Endothelial cell of umbilical vein (primary cell): ENCODE data around the gene RPS6KL1. TPM values are rescaled to one million over a fixed set of nuclear protein-coding genes. Genes with fewer than 3 reads are reported as not detected.

ENCODE experiments used
- BruUV-seq: library from RNA; stranded (reverse); fragments of 400-500 nt; replicated peaks from 2 replicates; lab custom pipeline; 2021; lab: Mats Ljungman, UMichigan
- CTCF ChIA-PET: fragments of 300-600, 350-600 bp; sonication (Branson Sonifier 250); formaldehyde crosslinking; loops from one replicate; lab custom pipeline; 2021; ENCODE audit warnings: antibody characterized with exemption, inconsistent platforms; lab: Charles Lee
- POLR2A ChIA-PET: fragments of 300-600, 350-600 bp; sonication (Branson Sonifier 250); formaldehyde crosslinking; loops from one replicate; lab custom pipeline; 2021; ENCODE audit warnings: antibody characterized with exemption, inconsistent platforms; lab: Charles Lee
- DNase-seq: peaks from one replicate; pipeline ENCODE4 v3.0.0-alpha.2; 2011; ENCODE audit warnings: low read depth, low spot score
- FAIRE-seq: peaks from 2 replicates; lab custom pipeline; 2011; peaks lifted over from hg19 to GRCh38; lab: Jason Lieb, UNC
- H2AFZ ChIP-seq: 2 replicates; pipeline ENCODE4 v1.6.0; 2012; ENCODE audit warnings: low read depth, low read length, control low read depth, inconsistent platforms
- H3K27ac ChIP-seq: 2 replicates; pipeline ENCODE4 v1.5.1; 2011; ENCODE audit warnings: low read depth, mild to moderate bottlenecking, control low read depth, low read length, moderate library complexity; ENCODE audit not compliant: insufficient read depth
- H3K27me3 ChIP-seq, 2 experiments: 2 replicates each; pipeline versions ENCODE4 v1.6.0 to v1.6.1; 2011; ENCODE audit warnings: low read length in 2 of 2, mixed read lengths in 1 of 2; ENCODE audit not compliant: control insufficient read depth in 2 of 2, insufficient read depth in 2 of 2
- H3K36me3 ChIP-seq, 2 experiments: 2 replicates in 1 of 2; 3 replicates in 1 of 2; pipeline ENCODE4 v1.5.1; 2011; ENCODE audit warnings: low read length in 2 of 2, mild to moderate bottlenecking in 1 of 2, moderate library complexity in 1 of 2; ENCODE audit not compliant: control insufficient read depth in 2 of 2, insufficient read depth in 2 of 2; ENCODE audit errors: extremely low read depth in 1 of 2
- H3K4me1 ChIP-seq: 3 replicates; pipeline ENCODE4 v1.5.1; 2011; ENCODE audit warnings: mild to moderate bottlenecking, low read length; ENCODE audit not compliant: control insufficient read depth, insufficient read depth; ENCODE audit errors: extremely low read depth
- H3K4me2 ChIP-seq: 2 replicates; pipeline ENCODE4 v1.6.1; 2011; ENCODE audit warnings: low read length, control low read depth, mixed read lengths; ENCODE audit not compliant: insufficient read depth
- H3K4me3 ChIP-seq, 3 experiments: fragments of 200-600 bp in 1 of 3; sonication (generic), shearing (Covaris generic) in 1 of 3; replicated peaks in 1 of 3; 2 replicates each; pipeline ENCODE4 v1.5.1; 2011 to 2016; ENCODE audit warnings: control low read depth in 3 of 3, low read length in 3 of 3, mild to moderate bottlenecking in 2 of 3, inconsistent platforms in 1 of 3, low read depth in 1 of 3, moderate library complexity in 1 of 3; ENCODE audit not compliant: insufficient read depth in 1 of 3
- H3K79me2 ChIP-seq: 2 replicates; pipeline ENCODE4 v1.6.0; 2012; ENCODE audit warnings: low read length, inconsistent platforms; ENCODE audit not compliant: control insufficient read depth, insufficient read depth
- H3K9ac ChIP-seq: replicated peaks from 2 replicates; pipeline ENCODE3; 2011; ENCODE audit warnings: low read length, control low read depth; ENCODE audit not compliant: insufficient read depth; ENCODE audit errors: extremely low read depth
- H3K9me1 ChIP-seq: replicated peaks from 3 replicates; pipeline ENCODE4 v1.6.0; 2011; ENCODE audit warnings: mild to moderate bottlenecking, low read length; ENCODE audit not compliant: control insufficient read depth, insufficient read depth; ENCODE audit errors: extremely low read depth
- H3K9me3 ChIP-seq: replicated peaks from 2 replicates; pipeline ENCODE4 v1.5.1; 2012; ENCODE audit warnings: low read length, inconsistent platforms; ENCODE audit not compliant: control insufficient read depth, insufficient read depth
- H4K20me1 ChIP-seq: replicated peaks from 2 replicates; pipeline ENCODE3; 2011; ENCODE audit warnings: mild to moderate bottlenecking, low read length; ENCODE audit not compliant: control insufficient read depth, insufficient read depth; ENCODE audit errors: extremely low read depth
- CTCF ChIP-seq, 2 donors: IDR thresholded peaks; 1 replicate in 1 of 2; 2 replicates in 1 of 2; pipeline ENCODE4 v1.5.1; 2011; ENCODE audit warnings: low read length in 2 of 2, mild to moderate bottlenecking in 2 of 2, moderate library complexity in 2 of 2, control low read depth in 1 of 2, inconsistent platforms in 1 of 2, low read depth in 1 of 2; ENCODE audit not compliant: insufficient read depth in 1 of 2; ENCODE audit errors: extremely low read depth in 1 of 2
- EZH2 ChIP-seq: IDR thresholded peaks from 2 replicates; pipeline ENCODE4 v1.6.1; 2012; ENCODE audit warnings: borderline replicate concordance, low read depth, mild to moderate bottlenecking, moderate library complexity, low read length, inconsistent platforms; ENCODE audit not compliant: severe bottlenecking
- FOS ChIP-seq: IDR thresholded peaks from 2 replicates; pipeline ENCODE4 v1.6.1; 2011; ENCODE audit warnings: mild to moderate bottlenecking, low read length, moderate library complexity, borderline replicate concordance; ENCODE audit not compliant: insufficient read depth
- GATA2 ChIP-seq: IDR thresholded peaks from 2 replicates; pipeline ENCODE4 v1.7.0; 2011; ENCODE audit warnings: low read depth, mild to moderate bottlenecking, moderate library complexity, mixed read lengths, low read length; ENCODE audit not compliant: insufficient read length, insufficient read depth
- JUN ChIP-seq: IDR thresholded peaks from 2 replicates; pipeline ENCODE4 v1.6.1; 2011; ENCODE audit warnings: borderline replicate concordance, low read depth; ENCODE audit not compliant: insufficient read length, insufficient read depth
- MAX ChIP-seq: IDR thresholded peaks from 2 replicates; pipeline ENCODE4 v1.6.1; 2011; ENCODE audit not compliant: insufficient read depth, insufficient read length
- MYC ChIP-seq: IDR thresholded peaks from one replicate; pipeline ENCODE4 v1.6.1; 2011; ENCODE audit warnings: mild to moderate bottlenecking, low read depth, low read length
- POLR2A ChIP-seq: IDR thresholded peaks from 2 replicates; pipeline ENCODE4 v1.6.1; 2012; ENCODE audit warnings: low read depth, mild to moderate bottlenecking, control low read depth, low read length
- POLR2AphosphoS5 ChIP-seq: IDR thresholded peaks from 2 replicates; pipeline ENCODE4 v1.6.1; 2012; ENCODE audit warnings: low read depth, mild to moderate bottlenecking, control low read depth, low read length, moderate library complexity; ENCODE audit not compliant: insufficient read depth
- dilution Hi-C: fragments of 300-500 bp; cut with MboI; formaldehyde crosslinking; loops from one replicate; pipeline ENCODE4 v1.15.0; 2019; ENCODE audit warnings: low sequenced_read_pairs; ENCODE audit not compliant: extremely low pct_ligation_motif_present
- intact Hi-C: fragments of 100-400 bp; cut with micrococcal nuclease; formaldehyde crosslinking; loops from one replicate; pipeline ENCODE4 v1.10.0; 2022
- polyA plus RNA-seq, 4 experiments: library from polyadenylated mRNA; depleted of rRNA in 3 of 4; stranded (reverse) in 3 of 4; unstranded in 1 of 4; fragments of >200 nt; gene quantifications; 2 replicates each; pipeline versions ENCODE4 v1.2.1 to v1.2.3, GENCODE V29; 2011 to 2012; ENCODE audit warnings: missing spikeins in 1 of 4
- total RNA-seq: library from RNA; stranded (reverse); gene quantifications from 2 replicates; pipeline ENCODE4 v1.2.3, GENCODE V29; 2021

Gene RPS6KL1
- total and polyA plus RNA-seq, 2 donors (not counting 3 experiments of a cell fraction or from before 2014, with no cell fraction given) = 10.2 to 23.8 TPM

GRCh38 chr14:74911704-74912103 is 11.4 kb downstream of the RPS6KL1 start:
- Histone ChIP-seq H3K4me2 (no peak overlapping the region), H3K9ac (no peak overlapping the region), H3K27me3 (no peaks in the 10 kb centered on the region), H3K27ac (no peak overlapping the region), H2AFZ (no peak overlapping the region), H3K79me2 (no peaks in the 10 kb centered on the region), H3K9me1 (no peaks in the 10 kb centered on the region), H3K4me1 (peaks cover 7% of the 10 kb centered on the region), H3K36me3 (no peaks in the 10 kb centered on the region), H3K4me3 (no peak overlapping the region), H3K9me3 (no peaks in the 10 kb centered on the region), H4K20me1 (no peaks in the 10 kb centered on the region)
- FAIRE-seq (no peak), DNase-seq (no peak)
- dilution Hi-C loops = no loop called here
- ChIA-PET POLR2A (no interaction called here), CTCF (interaction anchor here (3.5 kb wide), 1 partner anchor 177 kb away, joined by 29 read pairs; no protein-coding TSS in a partner anchor)
- BruUV-seq = no TSS peak
- intact Hi-C loops = no loop called here
- no peak for TF ChIP-seq FOS
- TF ChIP-seq JUN = no peak
- TF ChIP-seq MYC = no peak
- no peak for TF ChIP-seq POLR2AphosphoS5
- no peak for TF ChIP-seq POLR2A
- TF ChIP-seq EZH2 = no peak
- no peak for TF ChIP-seq CTCF (IDR thresholded peaks at IDR 0.05; ENCODE audit: extremely low read depth in 1 of 2, insufficient read depth in 1 of 2, low read depth in 1 of 2, low read length in 2 of 2)
- no peak for TF ChIP-seq GATA2
- TF ChIP-seq MAX = no peak
